Gastrocnemius medialis (tissue), 4 donors: Measurements from ENCODE around the gene SRGAP2B.
"Not testable (repeated sequence)": the region's sequence is repeated elsewhere in the genome, so short reads cannot be mapped to it uniquely, and the experiment has no call there.

Experiments used
- POLR2A ChIP-seq, 2 donors: fragments of 450-650 bp; IDR thresholded peaks; one replicate each; pipeline ENCODE4 v1.6.1; 2017; ENCODE audit warnings: antibody characterized with exemption in 2 of 2, mild to moderate bottlenecking in 2 of 2, moderate library complexity in 2 of 2
- TF ChIP-seq, protein P1 (sequence below), 5 experiments: fragments of 450-650 bp in 3 of 5; fragments of 200-600 bp in 2 of 5; sonication (generic) in 2 of 5; IDR thresholded peaks in 4 of 5; conservative IDR thresholded peaks in 1 of 5; 1 replicate in 4 of 5; 2 replicates in 1 of 5; pipeline ENCODE4 v1.5.1; 2016 to 2019; ENCODE audit warnings: antibody characterized with exemption in 5 of 5, mild to moderate bottlenecking in 3 of 5, moderate library complexity in 3 of 5

DNA sequence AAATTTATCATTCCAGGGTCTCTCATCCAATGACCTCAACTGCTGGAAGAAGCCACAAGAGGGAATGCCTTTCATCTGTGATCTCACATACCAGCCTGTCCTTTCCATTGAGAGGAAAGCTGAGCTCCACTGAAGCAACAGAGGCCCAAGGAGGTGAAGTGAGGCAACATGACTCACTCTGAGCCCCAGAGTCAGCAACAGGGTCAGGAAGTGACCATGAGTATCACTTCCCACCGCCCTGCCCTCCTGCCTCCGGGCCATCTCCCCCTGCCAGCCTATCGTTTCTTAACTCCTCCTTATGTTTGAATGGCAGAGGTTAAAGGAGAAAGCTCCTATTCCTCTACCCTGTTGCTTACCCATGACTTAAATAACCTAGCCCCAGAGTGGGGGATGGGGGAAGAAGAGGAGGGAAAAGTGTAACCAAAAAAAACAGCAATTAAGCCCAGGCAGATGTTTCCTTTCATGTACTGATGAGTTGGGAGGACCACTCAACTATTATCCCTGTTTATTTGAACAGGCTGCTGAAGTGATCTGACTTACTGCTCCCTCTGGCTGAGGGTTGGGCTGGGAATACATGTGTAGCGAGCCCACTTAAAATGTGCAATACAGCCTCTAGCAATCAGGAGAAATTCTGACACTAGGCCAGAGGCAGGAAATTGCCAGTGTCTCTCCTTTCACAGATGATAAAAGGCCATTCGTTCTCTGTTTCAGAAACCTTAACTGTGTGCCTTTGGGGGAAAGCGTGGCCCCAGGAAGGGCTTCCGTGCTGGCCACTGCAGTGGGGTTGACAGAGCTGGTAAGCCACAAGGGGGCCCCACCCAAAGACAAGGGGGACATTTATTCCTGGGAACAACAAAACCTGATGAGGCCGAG lies 177.7 kb downstream of the SRGAP2B start:
- TF ChIP-seq, protein P1, sequence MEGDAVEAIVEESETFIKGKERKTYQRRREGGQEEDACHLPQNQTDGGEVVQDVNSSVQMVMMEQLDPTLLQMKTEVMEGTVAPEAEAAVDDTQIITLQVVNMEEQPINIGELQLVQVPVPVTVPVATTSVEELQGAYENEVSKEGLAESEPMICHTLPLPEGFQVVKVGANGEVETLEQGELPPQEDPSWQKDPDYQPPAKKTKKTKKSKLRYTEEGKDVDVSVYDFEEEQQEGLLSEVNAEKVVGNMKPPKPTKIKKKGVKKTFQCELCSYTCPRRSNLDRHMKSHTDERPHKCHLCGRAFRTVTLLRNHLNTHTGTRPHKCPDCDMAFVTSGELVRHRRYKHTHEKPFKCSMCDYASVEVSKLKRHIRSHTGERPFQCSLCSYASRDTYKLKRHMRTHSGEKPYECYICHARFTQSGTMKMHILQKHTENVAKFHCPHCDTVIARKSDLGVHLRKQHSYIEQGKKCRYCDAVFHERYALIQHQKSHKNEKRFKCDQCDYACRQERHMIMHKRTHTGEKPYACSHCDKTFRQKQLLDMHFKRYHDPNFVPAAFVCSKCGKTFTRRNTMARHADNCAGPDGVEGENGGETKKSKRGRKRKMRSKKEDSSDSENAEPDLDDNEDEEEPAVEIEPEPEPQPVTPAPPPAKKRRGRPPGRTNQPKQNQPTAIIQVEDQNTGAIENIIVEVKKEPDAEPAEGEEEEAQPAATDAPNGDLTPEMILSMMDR (IDR thresholded peaks at IDR 0.05 in 4 of 5, conservative IDR thresholded peaks at IDR 0.05 in 1 of 5), result not testable (repeated sequence)
- TF ChIP-seq POLR2A (IDR thresholded peaks at IDR 0.05), result not testable (repeated sequence)
